ENCODE data around the gene HNF1A. TPM values are rescaled to one million over a fixed set of nuclear protein-coding genes. Genes with fewer than 3 reads are reported as not detected.

HNF1A gene
- total and polyA plus RNA-seq, 2 of the 13 experiments (the other 11 are each of a cell fraction or from before 2014, with no cell fraction given) = 13.4 to 34.7 TPM

DNA sequence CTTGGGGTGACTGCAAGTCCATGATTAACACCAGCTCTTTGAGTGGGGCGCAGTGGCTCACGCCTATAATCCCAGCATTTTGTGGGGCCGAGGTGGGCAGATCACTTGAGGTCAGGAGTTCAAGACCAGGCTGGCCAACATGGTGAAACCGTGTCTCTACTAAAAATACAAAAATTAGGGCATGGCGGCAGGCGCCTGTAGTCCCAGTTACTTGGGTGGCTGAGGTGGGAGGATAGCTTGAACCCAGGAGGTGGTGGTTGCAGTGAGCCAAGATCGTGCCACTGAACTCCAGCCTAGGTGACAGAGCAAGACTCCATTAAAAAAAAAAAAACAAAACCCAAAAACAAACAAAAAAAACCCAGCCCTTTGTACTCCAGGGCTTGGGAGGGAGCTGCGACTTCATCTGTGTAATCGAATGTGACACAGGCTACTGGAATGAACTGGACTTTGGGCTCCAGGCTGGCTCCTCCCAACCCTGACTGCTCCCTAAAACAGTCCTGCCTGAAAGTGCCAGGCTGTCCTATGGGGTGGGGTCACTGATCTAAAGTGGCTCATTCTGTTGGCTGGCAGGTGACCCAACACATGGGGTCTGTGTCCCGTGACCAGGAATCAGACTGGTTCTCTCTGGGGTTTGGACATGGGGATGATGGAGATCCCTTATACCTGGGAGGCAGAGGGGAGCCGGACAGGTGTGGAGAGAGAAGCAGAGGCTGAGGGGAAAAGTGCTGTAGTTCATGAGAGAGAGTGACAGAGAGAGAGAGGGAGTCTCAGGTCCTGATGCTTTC lies 47.3 kb downstream of the HNF1A start (continued):
- TF ChIP-seq, protein P1, sequence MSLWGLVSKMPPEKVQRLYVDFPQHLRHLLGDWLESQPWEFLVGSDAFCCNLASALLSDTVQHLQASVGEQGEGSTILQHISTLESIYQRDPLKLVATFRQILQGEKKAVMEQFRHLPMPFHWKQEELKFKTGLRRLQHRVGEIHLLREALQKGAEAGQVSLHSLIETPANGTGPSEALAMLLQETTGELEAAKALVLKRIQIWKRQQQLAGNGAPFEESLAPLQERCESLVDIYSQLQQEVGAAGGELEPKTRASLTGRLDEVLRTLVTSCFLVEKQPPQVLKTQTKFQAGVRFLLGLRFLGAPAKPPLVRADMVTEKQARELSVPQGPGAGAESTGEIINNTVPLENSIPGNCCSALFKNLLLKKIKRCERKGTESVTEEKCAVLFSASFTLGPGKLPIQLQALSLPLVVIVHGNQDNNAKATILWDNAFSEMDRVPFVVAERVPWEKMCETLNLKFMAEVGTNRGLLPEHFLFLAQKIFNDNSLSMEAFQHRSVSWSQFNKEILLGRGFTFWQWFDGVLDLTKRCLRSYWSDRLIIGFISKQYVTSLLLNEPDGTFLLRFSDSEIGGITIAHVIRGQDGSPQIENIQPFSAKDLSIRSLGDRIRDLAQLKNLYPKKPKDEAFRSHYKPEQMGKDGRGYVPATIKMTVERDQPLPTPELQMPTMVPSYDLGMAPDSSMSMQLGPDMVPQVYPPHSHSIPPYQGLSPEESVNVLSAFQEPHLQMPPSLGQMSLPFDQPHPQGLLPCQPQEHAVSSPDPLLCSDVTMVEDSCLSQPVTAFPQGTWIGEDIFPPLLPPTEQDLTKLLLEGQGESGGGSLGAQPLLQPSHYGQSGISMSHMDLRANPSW (CRISPR knock-in tag; IDR thresholded peaks at IDR 0.05; ENCODE audit: borderline replicate concordance) = no peak
- TF ChIP-seq ZMYM2 (CRISPR knock-in tag; IDR thresholded peaks at IDR 0.05) (no peak), ZNF598 (CRISPR knock-in tag; IDR thresholded peaks at IDR 0.05; ENCODE audit: borderline replicate concordance) (no peak; the same call in 1 of the 2 replicates), TRIM24 (CRISPR knock-in tag; IDR thresholded peaks at IDR 0.05) (no peak), ZNF569 (CRISPR knock-in tag; IDR thresholded peaks at IDR 0.05; ENCODE audit: borderline replicate concordance) (no peak), PRPF4 (IDR thresholded peaks at IDR 0.05; ENCODE audit: low read depth, low read length, poor library complexity, severe bottlenecking) (no peak), RXRA (CRISPR knock-in tag; IDR thresholded peaks at IDR 0.05) (peak; percentile 66; the same call in 1 of the 2 replicates), ZSCAN25 (CRISPR knock-in tag; IDR thresholded peaks at IDR 0.05) (peak; percentile 20; the same call in 1 of the 2 replicates), ATRX (CRISPR knock-in tag; IDR thresholded peaks at IDR 0.05; ENCODE audit: borderline replicate concordance) (no peak), SALL1 (CRISPR knock-in tag; IDR thresholded peaks at IDR 0.05) (peak; percentile 74), ZFP82 (CRISPR knock-in tag; IDR thresholded peaks at IDR 0.05; ENCODE audit: borderline replicate concordance) (no peak), RCOR2 (CRISPR knock-in tag; IDR thresholded peaks at IDR 0.05) (peak; percentile 30; the same call in 1 of the 2 replicates), FOXP1 (IDR thresholded peaks at IDR 0.05) (no peak), FOXP1 (CRISPR knock-in tag; IDR thresholded peaks at IDR 0.05) (peak; percentile 35; the same call in 1 of the 2 replicates), PAWR (CRISPR knock-in tag; IDR thresholded peaks at IDR 0.05; ENCODE audit: borderline replicate concordance) (no peak), GTF3A (CRISPR knock-in tag; conservative IDR thresholded peaks at IDR 0.05) (no peak), MTA1 (CRISPR knock-in tag; IDR thresholded peaks at IDR 0.05; ENCODE audit: borderline replicate concordance) (no peak), ZNF235 (CRISPR knock-in tag; IDR thresholded peaks at IDR 0.05; ENCODE audit: borderline replicate concordance) (no peak)
- TF ChIP-seq, protein P2, sequence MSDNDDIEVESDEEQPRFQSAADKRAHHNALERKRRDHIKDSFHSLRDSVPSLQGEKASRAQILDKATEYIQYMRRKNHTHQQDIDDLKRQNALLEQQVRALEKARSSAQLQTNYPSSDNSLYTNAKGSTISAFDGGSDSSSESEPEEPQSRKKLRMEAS (IDR thresholded peaks at IDR 0.05) = 0 out of 2 replicates have a peak, but pooled peaks have one; percentile 32
- TF ChIP-seq, protein P3, sequence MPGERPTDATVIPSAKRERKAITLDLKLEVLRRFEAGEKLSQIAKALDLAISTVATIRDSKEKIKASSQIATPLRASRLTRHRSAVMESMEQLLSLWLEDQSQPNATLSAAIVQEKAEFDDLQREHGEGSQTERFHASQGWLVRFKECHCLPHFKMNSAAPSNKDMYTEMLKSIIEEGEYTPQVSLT (CRISPR knock-in tag; IDR thresholded peaks at IDR 0.05; ENCODE audit: borderline replicate concordance, low read depth) = no peak
- TF ChIP-seq, protein P4, sequence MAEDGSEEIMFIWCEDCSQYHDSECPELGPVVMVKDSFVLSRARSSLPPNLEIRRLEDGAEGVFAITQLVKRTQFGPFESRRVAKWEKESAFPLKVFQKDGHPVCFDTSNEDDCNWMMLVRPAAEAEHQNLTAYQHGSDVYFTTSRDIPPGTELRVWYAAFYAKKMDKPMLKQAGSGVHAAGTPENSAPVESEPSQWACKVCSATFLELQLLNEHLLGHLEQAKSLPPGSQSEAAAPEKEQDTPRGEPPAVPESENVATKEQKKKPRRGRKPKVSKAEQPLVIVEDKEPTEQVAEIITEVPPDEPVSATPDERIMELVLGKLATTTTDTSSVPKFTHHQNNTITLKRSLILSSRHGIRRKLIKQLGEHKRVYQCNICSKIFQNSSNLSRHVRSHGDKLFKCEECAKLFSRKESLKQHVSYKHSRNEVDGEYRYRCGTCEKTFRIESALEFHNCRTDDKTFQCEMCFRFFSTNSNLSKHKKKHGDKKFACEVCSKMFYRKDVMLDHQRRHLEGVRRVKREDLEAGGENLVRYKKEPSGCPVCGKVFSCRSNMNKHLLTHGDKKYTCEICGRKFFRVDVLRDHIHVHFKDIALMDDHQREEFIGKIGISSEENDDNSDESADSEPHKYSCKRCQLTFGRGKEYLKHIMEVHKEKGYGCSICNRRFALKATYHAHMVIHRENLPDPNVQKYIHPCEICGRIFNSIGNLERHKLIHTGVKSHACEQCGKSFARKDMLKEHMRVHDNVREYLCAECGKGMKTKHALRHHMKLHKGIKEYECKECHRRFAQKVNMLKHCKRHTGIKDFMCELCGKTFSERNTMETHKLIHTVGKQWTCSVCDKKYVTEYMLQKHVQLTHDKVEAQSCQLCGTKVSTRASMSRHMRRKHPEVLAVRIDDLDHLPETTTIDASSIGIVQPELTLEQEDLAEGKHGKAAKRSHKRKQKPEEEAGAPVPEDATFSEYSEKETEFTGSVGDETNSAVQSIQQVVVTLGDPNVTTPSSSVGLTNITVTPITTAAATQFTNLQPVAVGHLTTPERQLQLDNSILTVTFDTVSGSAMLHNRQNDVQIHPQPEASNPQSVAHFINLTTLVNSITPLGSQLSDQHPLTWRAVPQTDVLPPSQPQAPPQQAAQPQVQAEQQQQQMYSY (CRISPR knock-in tag; IDR thresholded peaks at IDR 0.05) = no peak
- TF ChIP-seq, protein P5, sequence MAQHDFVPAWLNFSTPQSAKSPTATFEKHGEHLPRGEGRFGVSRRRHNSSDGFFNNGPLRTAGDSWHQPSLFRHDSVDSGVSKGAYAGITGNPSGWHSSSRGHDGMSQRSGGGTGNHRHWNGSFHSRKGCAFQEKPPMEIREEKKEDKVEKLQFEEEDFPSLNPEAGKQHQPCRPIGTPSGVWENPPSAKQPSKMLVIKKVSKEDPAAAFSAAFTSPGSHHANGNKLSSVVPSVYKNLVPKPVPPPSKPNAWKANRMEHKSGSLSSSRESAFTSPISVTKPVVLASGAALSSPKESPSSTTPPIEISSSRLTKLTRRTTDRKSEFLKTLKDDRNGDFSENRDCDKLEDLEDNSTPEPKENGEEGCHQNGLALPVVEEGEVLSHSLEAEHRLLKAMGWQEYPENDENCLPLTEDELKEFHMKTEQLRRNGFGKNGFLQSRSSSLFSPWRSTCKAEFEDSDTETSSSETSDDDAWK (CRISPR knock-in tag; IDR thresholded peaks at IDR 0.05) = no peak

Data from HepG2 (cell line).